Tongue (tissue), 2 donors: Measurements from ENCODE around the gene IFNK. TPM values are rescaled to one million over a fixed set of nuclear protein-coding genes. Genes with fewer than 3 reads are reported as not detected.

Experiments
- DNase-seq: peaks from one replicate; pipeline ENCODE4 v3.0.0-alpha.2; 2015
- total RNA-seq: library from RNA; depleted of rRNA; stranded (reverse); fragments of >200 nt; gene quantifications from one replicate; pipeline ENCODE4 v1.2.3, GENCODE V29; 2014

The IFNK gene
- total RNA-seq, 1 donor from 2014 or later, result not detected

- DNase-seq, result peak; percentile 84
Measured at GRCh38 chr9:27539479-27540441, 15.7 kb downstream of the IFNK start.

- DNase-seq, result no peak
Measured at GRCh38 chr9:27540502-27540901, 16.4 kb downstream of the IFNK start.

GRCh38 chr9:27541740-27542139 lies 17.6 kb downstream of the IFNK start:
- DNase-seq, result no peak

DNA sequence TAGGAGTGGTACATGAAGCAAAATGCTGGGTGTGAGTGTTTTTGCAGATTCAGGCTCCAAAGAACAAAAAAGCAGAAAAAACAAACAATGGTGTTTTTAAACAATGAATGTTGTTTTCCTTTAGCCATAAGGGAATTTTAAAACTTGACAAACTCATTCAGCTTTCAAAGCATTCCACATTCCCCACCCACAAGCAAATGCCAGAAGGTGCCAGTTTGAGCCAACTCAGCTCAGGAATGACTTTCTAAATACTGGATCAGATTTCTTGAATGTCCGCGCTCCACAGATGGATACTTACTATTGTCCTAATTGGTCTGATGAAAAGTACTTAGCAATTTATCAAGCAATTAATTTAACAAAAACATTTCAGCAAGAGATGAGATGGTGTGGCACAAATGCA lies 18.4 kb downstream of the IFNK start:
- no peak for DNase-seq

- no peak for DNase-seq
Measured at GRCh38 chr9:27545471-27545870, 21.4 kb downstream of the IFNK start.

DNA sequence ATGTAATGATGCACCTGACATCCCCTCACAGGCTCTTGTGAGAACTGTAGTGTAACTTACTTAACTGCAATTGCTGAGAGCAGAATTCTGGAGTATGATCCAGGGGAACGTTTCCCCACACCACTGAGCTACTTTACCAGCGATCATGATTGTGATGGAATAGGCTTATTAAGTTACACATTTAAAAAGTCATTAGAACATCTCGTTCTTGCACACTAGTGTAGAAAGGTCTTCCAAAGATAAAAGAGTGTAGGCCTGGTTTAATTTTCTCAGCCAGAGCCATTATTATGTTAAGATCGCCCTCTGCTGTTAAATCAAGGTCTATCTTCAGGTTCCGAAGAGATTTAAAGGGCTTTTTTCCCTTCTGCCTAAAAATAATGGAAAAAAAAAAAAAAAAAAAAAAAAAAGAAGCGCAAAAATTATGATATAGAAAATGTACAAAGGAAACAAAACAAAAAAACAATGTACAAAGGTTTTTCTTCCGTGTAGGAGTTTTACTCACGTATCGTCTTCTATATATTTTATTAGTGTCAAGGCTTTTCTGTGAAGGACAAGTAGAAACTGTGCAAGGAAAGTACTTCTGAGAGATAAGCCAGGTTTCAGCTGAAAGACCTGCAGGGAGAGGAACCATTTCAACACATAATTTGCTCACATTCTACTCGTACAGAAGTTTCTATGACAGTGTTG lies 24.1 kb downstream of the IFNK start:
- peak; percentile 72 for DNase-seq

GRCh38 chr9:27549196-27549755 lies 25.2 kb downstream of the IFNK start:
- peak; percentile 29 for DNase-seq

GRCh38 chr9:27554712-27555111 lies 30.6 kb downstream of the IFNK start:
- no peak for DNase-seq

- DNase-seq, result no peak
Measured at GRCh38 chr9:27556470-27556869, 32.4 kb downstream of the IFNK start.

DNA sequence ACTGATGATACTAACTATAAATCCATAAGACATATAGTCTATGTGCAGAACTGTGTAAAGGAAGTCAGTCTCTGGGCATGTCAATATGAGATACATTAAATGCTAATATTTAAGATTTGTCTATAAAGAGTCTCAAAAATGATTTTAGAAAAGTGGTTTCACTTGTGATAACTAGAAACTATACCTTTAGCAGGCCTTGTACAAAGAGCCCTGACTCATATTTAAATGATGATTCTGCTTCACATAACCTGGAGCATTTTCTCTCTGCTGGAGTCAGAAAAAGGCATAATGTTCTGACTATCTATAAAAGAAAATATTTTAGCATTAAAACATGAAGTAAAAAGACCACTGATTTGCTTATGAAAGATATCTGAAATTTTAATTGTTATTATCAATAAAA lies 34.2 kb downstream of the IFNK start:
- DNase-seq, result no peak

- no peak for DNase-seq
Measured at GRCh38 chr9:27560457-27560856, 36.4 kb downstream of the IFNK start.

GRCh38 chr9:27561685-27562084 lies 37.6 kb downstream of the IFNK start:
- DNase-seq, result no peak

- no peak for DNase-seq
Measured at GRCh38 chr9:27563738-27564430, 39.8 kb downstream of the IFNK start.

- DNase-seq, result no peak
Measured at GRCh38 chr9:27564670-27565069, 40.6 kb downstream of the IFNK start.

DNA sequence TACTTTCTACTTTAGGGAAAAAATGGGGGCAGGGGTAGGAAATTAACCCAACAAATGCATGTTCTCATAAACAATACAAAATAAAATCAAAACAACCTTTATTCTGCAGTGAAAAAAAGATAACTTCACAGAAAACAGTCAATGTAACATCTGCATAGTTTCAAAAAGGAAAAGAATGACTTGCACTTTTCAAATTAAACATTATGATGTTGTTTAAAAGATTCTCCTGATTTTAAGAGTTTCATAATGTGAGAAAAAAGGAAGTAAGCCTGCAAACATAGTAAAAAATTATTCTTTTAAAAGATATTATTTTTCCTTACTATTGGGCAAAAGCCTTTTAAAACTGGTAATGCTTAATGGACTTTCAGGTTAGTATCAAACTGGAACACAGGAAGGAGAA lies 41.6 kb downstream of the IFNK start:
- DNase-seq, result no peak

DNA sequence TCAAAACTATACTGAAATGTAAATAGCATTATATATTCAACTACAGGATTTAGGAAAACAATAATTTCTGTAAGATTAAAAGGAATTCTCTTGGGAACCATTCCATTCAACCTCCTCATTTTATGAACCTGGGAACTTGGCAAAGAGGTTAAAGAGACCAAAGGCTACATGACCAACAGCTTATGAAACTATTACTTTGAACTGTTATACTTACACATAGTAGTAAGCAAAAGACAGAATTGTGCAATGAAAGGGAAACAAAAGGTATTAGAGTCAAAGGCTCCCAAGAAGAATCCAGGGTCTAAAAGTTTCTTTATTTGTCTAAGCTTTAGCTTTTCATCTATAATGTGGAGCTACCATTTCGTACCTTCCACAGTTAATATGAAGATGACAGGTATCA lies 42.0 kb downstream of the IFNK start:
- DNase-seq, result no peak

- DNase-seq, result no peak
Measured at GRCh38 chr9:27569406-27569805, 45.3 kb downstream of the IFNK start.

DNA sequence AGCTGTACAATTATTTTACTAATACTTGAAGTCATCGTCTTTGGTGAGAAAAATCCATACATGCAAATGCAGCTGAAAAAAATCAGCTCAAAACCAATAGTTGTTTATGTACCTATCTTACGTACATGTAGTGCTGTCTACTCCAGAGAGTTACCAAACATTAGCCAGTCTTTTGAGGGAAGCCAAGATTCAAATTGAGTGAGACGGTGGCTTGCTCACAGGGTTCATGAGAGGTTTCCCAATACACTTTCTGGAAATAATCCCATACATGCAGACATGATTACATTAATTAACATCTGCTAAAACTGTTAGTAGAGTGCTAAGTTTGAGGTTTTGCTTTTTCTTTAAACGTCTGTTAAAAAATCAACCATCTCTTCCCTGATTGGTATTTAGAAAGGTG lies 46.9 kb downstream of the IFNK start:
- DNase-seq, result no peak

DNA sequence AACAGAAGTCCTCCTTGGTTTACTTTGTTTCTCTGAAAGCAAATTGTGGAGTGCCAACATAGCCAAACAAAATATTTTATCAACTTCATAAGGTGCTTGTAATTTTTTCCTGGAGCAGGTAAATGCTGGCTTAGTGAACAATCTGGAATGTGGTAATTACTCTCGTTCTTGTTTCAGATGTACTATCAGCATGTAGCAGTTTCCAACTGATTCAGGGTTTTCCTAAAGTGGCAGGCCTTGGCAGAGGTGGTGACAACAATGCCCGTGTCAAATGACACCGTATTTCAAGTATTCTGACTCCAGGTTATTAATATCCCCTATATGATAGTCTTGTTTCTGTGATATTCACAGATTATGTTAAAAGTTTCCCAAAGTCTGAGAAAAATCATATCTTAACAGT lies 48.0 kb downstream of the IFNK start:
- DNase-seq, result no peak

DNA sequence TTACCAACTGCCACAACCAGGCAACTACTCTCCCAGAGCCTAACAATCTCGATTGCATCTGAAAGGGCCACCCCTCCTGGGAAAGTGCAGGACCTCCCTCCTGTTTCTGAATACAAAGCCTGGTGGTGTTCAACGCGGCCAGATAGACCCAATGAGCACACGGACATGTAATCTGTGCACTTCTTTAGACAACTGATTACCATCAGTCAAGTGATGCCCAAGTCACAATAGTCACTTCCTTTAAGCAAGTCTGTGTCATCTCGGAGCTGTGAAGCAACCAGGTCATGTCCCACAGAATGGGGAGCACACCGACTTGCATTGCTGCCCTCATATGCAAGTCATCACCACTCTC lies 48.5 kb downstream of the IFNK start:
- DNase-seq, result peak; percentile 74

- no peak for DNase-seq
Measured at GRCh38 chr9:27572918-27573633, 49.0 kb downstream of the IFNK start, which contains the start of gene C9orf72. Gene C9orf72 (minus strand): TSS chr9:27573481. CDS start chr9:27567120, 6,361 bp downstream.
